Measurements from ENCODE around the gene DSCAML1. TPM values are rescaled to one million over a fixed set of nuclear protein-coding genes. Genes with fewer than 3 reads are reported as not detected.

DSCAML1 gene
- total and polyA plus RNA-seq, 9 of the 15 experiments (the other 6 are each of a cell fraction or from before 2014, with no cell fraction given) = not detected

GRCh38 chr11:117789241-117789640 is 7.8 kb downstream of the DSCAML1 start:
- CTCF ChIA-PET (ENCODE audit: low intra/inter-chr PET ratio) = no interaction called here

More at GRCh38 chr11:117789241-117789640, 7.8 kb downstream of the DSCAML1 start:
- H4K20me1 ChIP-seq (replicated peaks; ENCODE audit: control insufficient read depth, insufficient read depth, low read length) = peaks cover 5% of the 10 kb centered on the region; the same call in 1 of the 2 replicates
- H3K27ac ChIP-seq (ENCODE audit: extremely low read depth, low read depth, low read length) = no peak overlapping the region
- DNase-seq (ENCODE audit: extremely low read depth in 1 of 4, low spot score in 3 of 4) (no peak), FAIRE-seq (no peak), ATAC-seq (no peak)
- no peak overlapping the region for H3K9ac ChIP-seq (ENCODE audit: insufficient read depth in 1 of 2, low read depth in 2 of 2, low read length in 2 of 2)
- TF ChIP-seq DEAF1 (CRISPR knock-in tag; IDR thresholded peaks at IDR 0.05) (no peak), CBX3 (IDR thresholded peaks at IDR 0.05; ENCODE audit: borderline replicate concordance in 1 of 2, low read length in 2 of 2) (no peak), FOXK2 (conservative IDR thresholded peaks at IDR 0.05 in 1 of 2, IDR thresholded peaks at IDR 0.05 in 1 of 2; ENCODE audit: low read depth in 2 of 2) (no peak), RNF2 (IDR thresholded peaks at IDR 0.05) (no peak), BCL6 (CRISPR knock-in tag; IDR thresholded peaks at IDR 0.05) (no peak), TEAD4 (IDR thresholded peaks at IDR 0.05; ENCODE audit: low read length) (no peak), TEAD4 (CRISPR knock-in tag; IDR thresholded peaks at IDR 0.05; ENCODE audit: borderline replicate concordance) (no peak), ZNF395 (CRISPR knock-in tag; IDR thresholded peaks at IDR 0.05) (no peak), PRDM10 (IDR thresholded peaks at IDR 0.05; ENCODE audit: partially characterized antibody) (no peak), FOSL1 (tag; conservative IDR thresholded peaks at IDR 0.05) (no peak), NFATC3 (IDR thresholded peaks at IDR 0.05) (no peak), THRAP3 (IDR thresholded peaks at IDR 0.05; ENCODE audit: borderline replicate concordance) (no peak), CEBPG (CRISPR knock-in tag; IDR thresholded peaks at IDR 0.05) (no peak), CEBPG (tag; conservative IDR thresholded peaks at IDR 0.05 in 1 of 2, IDR thresholded peaks at IDR 0.05 in 1 of 2) (no peak), MEF2D (tag; conservative IDR thresholded peaks at IDR 0.05; ENCODE audit: low read depth) (no peak)
- BruUV-seq (replicated peaks) = no TSS peak
- H3K4me3 ChIP-seq = no peak overlapping the region
- no peaks in the 10 kb centered on the region for H3K4me1 ChIP-seq (replicated peaks in 1 of 2; ENCODE audit: control insufficient read depth in 2 of 2, insufficient read depth in 2 of 2, low read length in 2 of 2)
- H3K4me2 ChIP-seq (ENCODE audit: insufficient read depth, low read length) = no peak overlapping the region
- H3K9me3 ChIP-seq (replicated peaks; ENCODE audit: control insufficient read depth, insufficient read depth, low read depth, low read length) = no peaks in the 10 kb centered on the region
- 0% methylated on average over 4 of the region's 4 CpGs for WGBS (ENCODE audit: insufficient coverage, low coverage, missing lambda C conversion rate)
- POLR2A ChIA-PET = interaction anchor here (1.2 kb wide), 1 partner anchor 9 kb away, joined by 4 read pairs; no protein-coding TSS in a partner anchor
- H2AFZ ChIP-seq (ENCODE audit: low read depth, low read length) = no peak overlapping the region
- no peaks in the 10 kb centered on the region for H3K9me1 ChIP-seq (ENCODE audit: control insufficient read depth, insufficient read depth, low read length)
- in situ Hi-C loops (cut with MboI) = no loop called here
- intact Hi-C loops (cut with micrococcal nuclease) = no loop called here
- peaks cover 2 to 58% of the 10 kb centered on the region in 2 experiments; a peak in 3 of 5 replicates for H3K27me3 ChIP-seq (ENCODE audit: control insufficient read depth in 2 of 2, insufficient read depth in 2 of 2, low read length in 2 of 2)
- no peaks in the 10 kb centered on the region for H3K79me2 ChIP-seq (ENCODE audit: control insufficient read depth, insufficient read depth, low read length)
- H3K36me3 ChIP-seq (ENCODE audit: control insufficient read depth, insufficient read depth, low read length) = no peaks in the 10 kb centered on the region

Measured in K562 (cell line).